IMR-90 (cell line): Measurements from ENCODE around the gene GBF1.

ENCODE experiments used
- POLR2A ChIP-seq: IDR thresholded peaks from 2 replicates; pipeline ENCODE4 v1.6.1; 2012; ENCODE audit warnings: mild to moderate bottlenecking, low read depth, low read length
- RAD21 ChIP-seq: IDR thresholded peaks from 2 replicates; pipeline ENCODE4 v1.6.1; 2012; ENCODE audit warnings: low read length, improper control_type of control experiment
- SMC3 ChIP-seq: fragments of 150-350 bp; IDR thresholded peaks from 2 replicates; pipeline ENCODE4 v1.6.1; 2016; ENCODE audit warnings: low read depth, mild to moderate bottlenecking, antibody characterized with exemption, low read length, moderate library complexity
- TF ChIP-seq, protein P1 (sequence below): conservative IDR thresholded peaks from 2 replicates; pipeline ENCODE4 v1.5.1; 2012; ENCODE audit warnings: mild to moderate bottlenecking, low read depth, low read length, improper control_type of control experiment
- TF ChIP-seq, protein P2 (sequence below): fragments of 150-350 bp; IDR thresholded peaks from 2 replicates; pipeline ENCODE4 v1.6.1; 2016; ENCODE audit warnings: low read depth, mild to moderate bottlenecking, low read length, moderate library complexity, borderline replicate concordance
- TF ChIP-seq, protein P3 (sequence below): fragments of 150-350 bp; IDR thresholded peaks from 2 replicates; pipeline ENCODE4 v1.6.1; 2017; ENCODE audit warnings: mild to moderate bottlenecking, antibody characterized with exemption, low read length, low read depth

DNA sequence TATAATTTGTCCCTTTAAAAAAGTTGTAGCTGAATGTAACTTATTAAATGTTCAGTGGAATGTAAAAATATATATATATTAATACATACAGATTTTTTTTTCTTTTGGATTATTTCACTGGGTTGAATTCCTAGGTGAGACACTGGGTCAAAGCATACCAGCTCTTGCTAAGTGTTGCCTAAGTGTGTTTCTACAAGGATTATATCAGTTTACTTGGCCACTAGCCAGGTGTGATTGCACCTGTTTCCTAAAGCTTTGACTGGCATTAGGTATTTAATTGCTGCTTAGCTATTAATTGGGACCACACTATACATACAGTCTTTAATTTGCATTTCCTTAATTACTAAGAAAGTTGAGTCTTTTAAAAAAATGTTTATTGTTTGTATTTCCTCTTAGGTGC, 24.7 kb upstream of the GBF1 start:
- TF ChIP-seq, protein P1, sequence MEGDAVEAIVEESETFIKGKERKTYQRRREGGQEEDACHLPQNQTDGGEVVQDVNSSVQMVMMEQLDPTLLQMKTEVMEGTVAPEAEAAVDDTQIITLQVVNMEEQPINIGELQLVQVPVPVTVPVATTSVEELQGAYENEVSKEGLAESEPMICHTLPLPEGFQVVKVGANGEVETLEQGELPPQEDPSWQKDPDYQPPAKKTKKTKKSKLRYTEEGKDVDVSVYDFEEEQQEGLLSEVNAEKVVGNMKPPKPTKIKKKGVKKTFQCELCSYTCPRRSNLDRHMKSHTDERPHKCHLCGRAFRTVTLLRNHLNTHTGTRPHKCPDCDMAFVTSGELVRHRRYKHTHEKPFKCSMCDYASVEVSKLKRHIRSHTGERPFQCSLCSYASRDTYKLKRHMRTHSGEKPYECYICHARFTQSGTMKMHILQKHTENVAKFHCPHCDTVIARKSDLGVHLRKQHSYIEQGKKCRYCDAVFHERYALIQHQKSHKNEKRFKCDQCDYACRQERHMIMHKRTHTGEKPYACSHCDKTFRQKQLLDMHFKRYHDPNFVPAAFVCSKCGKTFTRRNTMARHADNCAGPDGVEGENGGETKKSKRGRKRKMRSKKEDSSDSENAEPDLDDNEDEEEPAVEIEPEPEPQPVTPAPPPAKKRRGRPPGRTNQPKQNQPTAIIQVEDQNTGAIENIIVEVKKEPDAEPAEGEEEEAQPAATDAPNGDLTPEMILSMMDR, result no peak
- TF ChIP-seq, protein P2, sequence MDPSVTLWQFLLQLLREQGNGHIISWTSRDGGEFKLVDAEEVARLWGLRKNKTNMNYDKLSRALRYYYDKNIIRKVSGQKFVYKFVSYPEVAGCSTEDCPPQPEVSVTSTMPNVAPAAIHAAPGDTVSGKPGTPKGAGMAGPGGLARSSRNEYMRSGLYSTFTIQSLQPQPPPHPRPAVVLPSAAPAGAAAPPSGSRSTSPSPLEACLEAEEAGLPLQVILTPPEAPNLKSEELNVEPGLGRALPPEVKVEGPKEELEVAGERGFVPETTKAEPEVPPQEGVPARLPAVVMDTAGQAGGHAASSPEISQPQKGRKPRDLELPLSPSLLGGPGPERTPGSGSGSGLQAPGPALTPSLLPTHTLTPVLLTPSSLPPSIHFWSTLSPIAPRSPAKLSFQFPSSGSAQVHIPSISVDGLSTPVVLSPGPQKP, result no peak
- TF ChIP-seq RAD21, result no peak
- TF ChIP-seq, protein P3, sequence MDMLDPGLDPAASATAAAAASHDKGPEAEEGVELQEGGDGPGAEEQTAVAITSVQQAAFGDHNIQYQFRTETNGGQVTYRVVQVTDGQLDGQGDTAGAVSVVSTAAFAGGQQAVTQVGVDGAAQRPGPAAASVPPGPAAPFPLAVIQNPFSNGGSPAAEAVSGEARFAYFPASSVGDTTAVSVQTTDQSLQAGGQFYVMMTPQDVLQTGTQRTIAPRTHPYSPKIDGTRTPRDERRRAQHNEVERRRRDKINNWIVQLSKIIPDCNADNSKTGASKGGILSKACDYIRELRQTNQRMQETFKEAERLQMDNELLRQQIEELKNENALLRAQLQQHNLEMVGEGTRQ, result no peak
- TF ChIP-seq SMC3, result no peak
- no peak for TF ChIP-seq POLR2A
